SK-N-SH treated with all-trans-retinoic acid at 6 μM for 48 hours (cell line): ENCODE data around the gene HPN.

Source experiments
- ATAC-seq: fragments of 200-7000 bp; cut with Tn5 transposase; 3 replicates; pipeline ENCODE4 v1.9.1; 2020; ENCODE audit warnings: mild to moderate bottlenecking, moderate library complexity
- ARNTL ChIP-seq: fragments of 450-650 bp; formaldehyde crosslinking; IDR thresholded peaks from 2 replicates; pipeline ENCODE4 v1.5.0; 2020; ENCODE audit warnings: low read depth, mild to moderate bottlenecking, moderate library complexity, borderline replicate concordance
- CSDC2 ChIP-seq: fragments of 250-450 bp; sonication (Bioruptor Pico); IDR thresholded peaks from 2 replicates; pipeline ENCODE4 v1.5.0; 2020; ENCODE audit warnings: mild to moderate bottlenecking, moderate library complexity
- ESRRG ChIP-seq: fragments of 250-450 bp; sonication (Bioruptor Pico); IDR thresholded peaks from 2 replicates; pipeline ENCODE4 v1.6.1; 2021; ENCODE audit warnings: mild to moderate bottlenecking
- GLIS3 ChIP-seq: fragments of 250-450 bp; sonication (Bioruptor Pico); IDR thresholded peaks from 2 replicates; pipeline ENCODE4 v1.5.0; 2020; ENCODE audit warnings: mild to moderate bottlenecking, moderate library complexity
- OSR1 ChIP-seq: fragments of 250-450 bp; sonication (Bioruptor Pico); IDR thresholded peaks from 2 replicates; pipeline ENCODE4 v1.8.0; 2022; ENCODE audit warnings: moderate library complexity, mild to moderate bottlenecking, inconsistent platforms
- PPARA ChIP-seq: fragments of 250-450 bp; sonication (Bioruptor Pico); IDR thresholded peaks from 2 replicates; pipeline ENCODE4 v1.5.0; 2020; ENCODE audit warnings: mild to moderate bottlenecking, borderline replicate concordance
- RARB ChIP-seq: fragments of 250-450 bp; sonication (Bioruptor Pico); IDR thresholded peaks from 2 replicates; pipeline ENCODE4 v1.8.0; 2021; ENCODE audit warnings: mild to moderate bottlenecking, moderate library complexity
- TCF4 ChIP-seq: fragments of 250-450 bp; sonication (Bioruptor Pico); IDR thresholded peaks from 2 replicates; pipeline ENCODE4 v1.8.0; 2021; ENCODE audit warnings: mild to moderate bottlenecking, moderate library complexity, borderline replicate concordance
- TOX ChIP-seq: fragments of 250-450 bp; sonication (Bioruptor Pico); IDR thresholded peaks from 2 replicates; pipeline ENCODE4 v1.8.0; 2021; ENCODE audit warnings: mild to moderate bottlenecking, moderate library complexity, borderline replicate concordance
- ZC3H10 ChIP-seq: fragments of 250-450 bp; sonication (Bioruptor Pico); IDR thresholded peaks from 2 replicates; pipeline ENCODE4 v1.5.1; 2021; ENCODE audit warnings: mild to moderate bottlenecking, moderate library complexity
- ZFP30 ChIP-seq: fragments of 450-650 bp; formaldehyde crosslinking; IDR thresholded peaks from 2 replicates; pipeline ENCODE4 v1.5.0; 2022; ENCODE audit warnings: mild to moderate bottlenecking, moderate library complexity
- ZNF565 ChIP-seq: fragments of 450-650 bp; formaldehyde crosslinking; conservative IDR thresholded peaks from 2 replicates; pipeline ENCODE4 v1.5.0; 2020; ENCODE audit warnings: low read depth, mild to moderate bottlenecking, moderate library complexity
- ZNF70 ChIP-seq: fragments of 450-650 bp; formaldehyde crosslinking; IDR thresholded peaks from 2 replicates; pipeline ENCODE4 v1.5.0; 2020; ENCODE audit warnings: mild to moderate bottlenecking, moderate library complexity
- ZNF8 ChIP-seq: fragments of 450-650 bp; formaldehyde crosslinking; IDR thresholded peaks from 2 replicates; pipeline ENCODE4 v1.5.0; 2020; ENCODE audit warnings: mild to moderate bottlenecking, moderate library complexity
- TF ChIP-seq, protein P1 (sequence below): fragments of 250-450 bp; sonication (Bioruptor Pico); IDR thresholded peaks from 2 replicates; pipeline ENCODE4 v1.5.1; 2020; ENCODE audit warnings: low read depth, mild to moderate bottlenecking, moderate library complexity
- TF ChIP-seq, protein P2 (sequence below): fragments of 250-450 bp; sonication (Bioruptor Pico); IDR thresholded peaks from 2 replicates; pipeline ENCODE4 v1.5.1; 2021; ENCODE audit warnings: mild to moderate bottlenecking, moderate library complexity
- TF ChIP-seq, protein P3 (sequence below): fragments of 250-450 bp; sonication (Bioruptor Pico); IDR thresholded peaks from 2 replicates; pipeline ENCODE4 v1.8.0; 2021; ENCODE audit warnings: low read depth, mild to moderate bottlenecking, moderate library complexity, borderline replicate concordance
- TF ChIP-seq, protein P4 (sequence below): fragments of 250-450 bp; sonication (Bioruptor Pico); IDR thresholded peaks from 2 replicates; pipeline ENCODE4 v1.8.0; 2020; ENCODE audit warnings: mild to moderate bottlenecking, moderate library complexity, borderline replicate concordance
- TF ChIP-seq, protein P5 (sequence below): fragments of 250-450 bp; sonication (Bioruptor Pico); IDR thresholded peaks from 2 replicates; pipeline ENCODE4 v1.5.0; 2020; ENCODE audit warnings: mild to moderate bottlenecking, moderate library complexity

HPN gene

DNA sequence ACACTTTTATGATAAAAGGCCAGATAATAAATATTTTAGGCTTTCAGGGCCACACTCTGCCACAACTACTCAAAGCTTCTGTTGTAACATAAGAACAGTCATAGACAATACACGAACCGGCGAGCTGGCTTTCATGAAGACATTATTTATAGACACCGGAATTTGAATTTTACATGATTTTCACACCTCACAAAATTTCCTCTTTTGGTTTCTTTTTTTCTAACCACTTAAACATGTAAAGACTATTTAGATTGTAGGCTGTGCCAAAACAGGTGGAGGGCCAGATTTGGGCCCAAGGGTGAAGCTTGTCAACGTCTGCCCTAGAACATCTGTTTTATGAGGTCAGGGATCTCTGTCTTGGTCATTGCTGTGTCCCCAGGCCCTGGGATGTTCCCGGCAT lies 44.4 kb downstream of the HPN start:
- TF ChIP-seq ARNTL (CRISPR knock-in tag) (no peak), ZFP30 (CRISPR knock-in tag) (no peak), ZNF70 (CRISPR knock-in tag) (no peak), CSDC2 (CRISPR knock-in tag) (no peak)
- TF ChIP-seq, protein P1, sequence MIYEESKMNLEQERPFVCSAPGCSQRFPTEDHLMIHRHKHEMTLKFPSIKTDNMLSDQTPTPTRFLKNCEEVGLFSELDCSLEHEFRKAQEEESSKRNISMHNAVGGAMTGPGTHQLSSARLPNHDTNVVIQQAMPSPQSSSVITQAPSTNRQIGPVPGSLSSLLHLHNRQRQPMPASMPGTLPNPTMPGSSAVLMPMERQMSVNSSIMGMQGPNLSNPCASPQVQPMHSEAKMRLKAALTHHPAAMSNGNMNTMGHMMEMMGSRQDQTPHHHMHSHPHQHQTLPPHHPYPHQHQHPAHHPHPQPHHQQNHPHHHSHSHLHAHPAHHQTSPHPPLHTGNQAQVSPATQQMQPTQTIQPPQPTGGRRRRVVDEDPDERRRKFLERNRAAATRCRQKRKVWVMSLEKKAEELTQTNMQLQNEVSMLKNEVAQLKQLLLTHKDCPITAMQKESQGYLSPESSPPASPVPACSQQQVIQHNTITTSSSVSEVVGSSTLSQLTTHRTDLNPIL (CRISPR knock-in tag) = no peak
- no peak for ATAC-seq

DNA sequence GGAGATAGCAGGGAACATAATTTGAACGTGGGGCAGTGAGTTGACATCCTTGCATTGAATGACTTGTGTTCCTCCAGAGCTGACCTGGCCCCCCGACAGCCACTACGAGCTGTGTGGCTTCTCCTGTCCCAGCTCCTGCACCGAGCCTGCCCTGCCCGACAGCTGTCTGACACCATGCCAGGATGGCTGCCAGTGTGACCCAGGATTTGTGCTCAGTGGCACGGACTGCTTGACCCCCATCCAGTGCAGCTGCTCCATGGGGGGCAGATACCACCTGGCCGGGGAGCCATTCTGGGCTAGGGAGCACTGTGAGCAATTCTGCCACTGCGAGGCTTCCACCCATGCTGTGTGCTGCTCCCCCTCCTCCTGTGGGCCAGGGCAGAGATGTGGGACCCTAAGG lies 44.9 kb downstream of the HPN start:
- TF ChIP-seq, protein P2, sequence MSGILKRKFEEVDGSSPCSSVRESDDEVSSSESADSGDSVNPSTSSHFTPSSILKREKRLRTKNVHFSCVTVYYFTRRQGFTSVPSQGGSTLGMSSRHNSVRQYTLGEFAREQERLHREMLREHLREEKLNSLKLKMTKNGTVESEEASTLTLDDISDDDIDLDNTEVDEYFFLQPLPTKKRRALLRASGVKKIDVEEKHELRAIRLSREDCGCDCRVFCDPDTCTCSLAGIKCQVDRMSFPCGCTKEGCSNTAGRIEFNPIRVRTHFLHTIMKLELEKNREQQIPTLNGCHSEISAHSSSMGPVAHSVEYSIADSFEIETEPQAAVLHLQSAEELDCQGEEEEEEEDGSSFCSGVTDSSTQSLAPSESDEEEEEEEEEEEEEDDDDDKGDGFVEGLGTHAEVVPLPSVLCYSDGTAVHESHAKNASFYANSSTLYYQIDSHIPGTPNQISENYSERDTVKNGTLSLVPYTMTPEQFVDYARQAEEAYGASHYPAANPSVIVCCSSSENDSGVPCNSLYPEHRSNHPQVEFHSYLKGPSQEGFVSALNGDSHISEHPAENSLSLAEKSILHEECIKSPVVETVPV = no peak
- TF ChIP-seq ZFP30 (CRISPR knock-in tag) (no peak), TCF4 (CRISPR knock-in tag) (no peak), ZNF70 (CRISPR knock-in tag) (no peak), ESRRG (no peak), OSR1 (CRISPR knock-in tag) (no peak), ZC3H10 (CRISPR knock-in tag) (no peak), ZNF565 (no peak), GLIS3 (no peak), TOX (CRISPR knock-in tag) (no peak), PPARA (CRISPR knock-in tag) (no peak), ZNF8 (CRISPR knock-in tag) (no peak)
- TF ChIP-seq, protein P3, sequence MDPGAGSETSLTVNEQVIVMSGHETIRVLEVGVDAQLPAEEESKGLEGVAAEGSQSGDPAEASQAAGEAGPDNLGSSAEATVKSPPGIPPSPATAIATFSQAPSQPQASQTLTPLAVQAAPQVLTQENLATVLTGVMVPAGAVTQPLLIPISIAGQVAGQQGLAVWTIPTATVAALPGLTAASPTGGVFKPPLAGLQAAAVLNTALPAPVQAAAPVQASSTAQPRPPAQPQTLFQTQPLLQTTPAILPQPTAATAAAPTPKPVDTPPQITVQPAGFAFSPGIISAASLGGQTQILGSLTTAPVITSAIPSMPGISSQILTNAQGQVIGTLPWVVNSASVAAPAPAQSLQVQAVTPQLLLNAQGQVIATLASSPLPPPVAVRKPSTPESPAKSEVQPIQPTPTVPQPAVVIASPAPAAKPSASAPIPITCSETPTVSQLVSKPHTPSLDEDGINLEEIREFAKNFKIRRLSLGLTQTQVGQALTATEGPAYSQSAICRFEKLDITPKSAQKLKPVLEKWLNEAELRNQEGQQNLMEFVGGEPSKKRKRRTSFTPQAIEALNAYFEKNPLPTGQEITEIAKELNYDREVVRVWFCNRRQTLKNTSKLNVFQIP (CRISPR knock-in tag) = no peak
- TF ChIP-seq, protein P1 (CRISPR knock-in tag) = no peak
- TF ChIP-seq, protein P4, sequence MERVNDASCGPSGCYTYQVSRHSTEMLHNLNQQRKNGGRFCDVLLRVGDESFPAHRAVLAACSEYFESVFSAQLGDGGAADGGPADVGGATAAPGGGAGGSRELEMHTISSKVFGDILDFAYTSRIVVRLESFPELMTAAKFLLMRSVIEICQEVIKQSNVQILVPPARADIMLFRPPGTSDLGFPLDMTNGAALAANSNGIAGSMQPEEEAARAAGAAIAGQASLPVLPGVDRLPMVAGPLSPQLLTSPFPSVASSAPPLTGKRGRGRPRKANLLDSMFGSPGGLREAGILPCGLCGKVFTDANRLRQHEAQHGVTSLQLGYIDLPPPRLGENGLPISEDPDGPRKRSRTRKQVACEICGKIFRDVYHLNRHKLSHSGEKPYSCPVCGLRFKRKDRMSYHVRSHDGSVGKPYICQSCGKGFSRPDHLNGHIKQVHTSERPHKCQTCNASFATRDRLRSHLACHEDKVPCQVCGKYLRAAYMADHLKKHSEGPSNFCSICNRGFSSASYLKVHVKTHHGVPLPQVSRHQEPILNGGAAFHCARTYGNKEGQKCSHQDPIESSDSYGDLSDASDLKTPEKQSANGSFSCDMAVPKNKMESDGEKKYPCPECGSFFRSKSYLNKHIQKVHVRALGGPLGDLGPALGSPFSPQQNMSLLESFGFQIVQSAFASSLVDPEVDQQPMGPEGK (CRISPR knock-in tag) = no peak
- TF ChIP-seq, protein P5, sequence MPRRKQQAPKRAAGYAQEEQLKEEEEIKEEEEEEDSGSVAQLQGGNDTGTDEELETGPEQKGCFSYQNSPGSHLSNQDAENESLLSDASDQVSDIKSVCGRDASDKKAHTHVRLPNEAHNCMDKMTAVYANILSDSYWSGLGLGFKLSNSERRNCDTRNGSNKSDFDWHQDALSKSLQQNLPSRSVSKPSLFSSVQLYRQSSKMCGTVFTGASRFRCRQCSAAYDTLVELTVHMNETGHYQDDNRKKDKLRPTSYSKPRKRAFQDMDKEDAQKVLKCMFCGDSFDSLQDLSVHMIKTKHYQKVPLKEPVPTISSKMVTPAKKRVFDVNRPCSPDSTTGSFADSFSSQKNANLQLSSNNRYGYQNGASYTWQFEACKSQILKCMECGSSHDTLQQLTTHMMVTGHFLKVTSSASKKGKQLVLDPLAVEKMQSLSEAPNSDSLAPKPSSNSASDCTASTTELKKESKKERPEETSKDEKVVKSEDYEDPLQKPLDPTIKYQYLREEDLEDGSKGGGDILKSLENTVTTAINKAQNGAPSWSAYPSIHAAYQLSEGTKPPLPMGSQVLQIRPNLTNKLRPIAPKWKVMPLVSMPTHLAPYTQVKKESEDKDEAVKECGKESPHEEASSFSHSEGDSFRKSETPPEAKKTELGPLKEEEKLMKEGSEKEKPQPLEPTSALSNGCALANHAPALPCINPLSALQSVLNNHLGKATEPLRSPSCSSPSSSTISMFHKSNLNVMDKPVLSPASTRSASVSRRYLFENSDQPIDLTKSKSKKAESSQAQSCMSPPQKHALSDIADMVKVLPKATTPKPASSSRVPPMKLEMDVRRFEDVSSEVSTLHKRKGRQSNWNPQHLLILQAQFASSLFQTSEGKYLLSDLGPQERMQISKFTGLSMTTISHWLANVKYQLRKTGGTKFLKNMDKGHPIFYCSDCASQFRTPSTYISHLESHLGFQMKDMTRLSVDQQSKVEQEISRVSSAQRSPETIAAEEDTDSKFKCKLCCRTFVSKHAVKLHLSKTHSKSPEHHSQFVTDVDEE = no peak
- TF ChIP-seq, all 23 proteins: peak for 0
- ATAC-seq = no peak

DNA sequence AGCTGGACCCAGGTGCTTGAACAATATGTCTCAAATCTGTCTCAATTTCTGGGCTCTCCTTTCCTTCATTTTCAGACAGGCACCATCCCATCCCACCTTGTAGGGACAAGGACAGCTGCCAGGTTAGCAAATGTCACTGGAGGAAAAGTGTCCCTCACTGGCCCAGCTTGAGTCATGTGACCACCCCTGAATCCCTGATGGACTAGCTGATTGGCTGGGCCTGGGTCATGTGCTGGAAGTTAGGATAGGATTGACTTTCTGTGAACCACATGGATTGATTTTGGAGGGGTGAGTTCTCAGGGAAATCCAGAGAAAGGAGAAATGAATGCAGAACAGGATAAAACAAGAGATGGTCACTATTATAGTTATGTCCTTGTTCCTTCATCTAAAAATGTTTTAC lies 45.9 kb downstream of the HPN start:
- no peak for ATAC-seq
- TF ChIP-seq, protein P5 = no peak
- TF ChIP-seq, protein P3 (CRISPR knock-in tag) = no peak
- no peak for TF ChIP-seq RARB (CRISPR knock-in tag)
- no peak for TF ChIP-seq PPARA (CRISPR knock-in tag)
- no peak for TF ChIP-seq CSDC2 (CRISPR knock-in tag)
